ELF-1 (cell line): ENCODE results near the gene ZNF865.

ENCODE experiments used
- DNase-seq: peaks from one replicate; pipeline ENCODE4 v3.0.0-alpha.2; 2016; ENCODE audit warnings: low read depth, low spot score

Gene ZNF865

GRCh38 chr19:55586976-55587668 lies 18.3 kb upstream of the ZNF865 start:
- DNase-seq, result peak; percentile 98

- no peak for DNase-seq
Observed at GRCh38 chr19:55588738-55589137, 16.7 kb upstream of the ZNF865 start.

GRCh38 chr19:55590109-55590508 lies 15.3 kb upstream of the ZNF865 start:
- DNase-seq, result no peak

GRCh38 chr19:55590617-55591016 lies 14.8 kb upstream of the ZNF865 start:
- peak; percentile 39 for DNase-seq

GRCh38 chr19:55591555-55591954 lies 13.9 kb upstream of the ZNF865 start:
- DNase-seq, result peak; percentile 68

GRCh38 chr19:55592391-55593090 lies 12.9 kb upstream of the ZNF865 start:
- DNase-seq, result peak; percentile 23

GRCh38 chr19:55593096-55593772 lies 12.2 kb upstream of the ZNF865 start:
- DNase-seq, result peak; percentile 32

GRCh38 chr19:55594996-55595545 lies 10.4 kb upstream of the ZNF865 start:
- DNase-seq, result no peak

- DNase-seq, result no peak
Observed at GRCh38 chr19:55596304-55596703, 9.1 kb upstream of the ZNF865 start.

GRCh38 chr19:55597501-55597921 lies 7.9 kb upstream of the ZNF865 start:
- DNase-seq, result peak; percentile 35

- peak; percentile 83 for DNase-seq
Observed at GRCh38 chr19:55598034-55598433, 7.4 kb upstream of the ZNF865 start.

GRCh38 chr19:55598719-55599467 lies 6.6 kb upstream of the ZNF865 start:
- peak; percentile 99 for DNase-seq

- DNase-seq, result peak; percentile 99
Observed at GRCh38 chr19:55599468-55599841, 6.0 kb upstream of the ZNF865 start, which contains the start of gene FIZ1. Gene FIZ1, minus strand, starts transcription at chr19:55599517. Its CDS starts 1,652 bp downstream, at chr19:55597865.

GRCh38 chr19:55599842-55600661 lies 5.4 kb upstream of the ZNF865 start, which contains the start of gene ZNF524:
Gene ZNF524, plus strand, starts transcription at chr19:55600288. Its CDS starts 1,825 bp downstream, at chr19:55602113.
- peak; percentile 82 for DNase-seq

- no peak for DNase-seq
Observed at GRCh38 chr19:55600662-55601028, 4.8 kb upstream of the ZNF865 start.

- DNase-seq, result no peak
Observed at GRCh38 chr19:55601084-55601483, 4.4 kb upstream of the ZNF865 start.

- no peak for DNase-seq
Observed at GRCh38 chr19:55602104-55603001, 3.1 kb upstream of the ZNF865 start.

- DNase-seq, result no peak
Observed at GRCh38 chr19:55603115-55603514, 2.3 kb upstream of the ZNF865 start.

GRCh38 chr19:55603581-55604292 lies 1.7 kb upstream of the ZNF865 start:
- DNase-seq, result no peak
